Measurements from ENCODE around the gene FRMD4A.

- TF ChIP-seq CTCF (conservative IDR thresholded peaks at IDR 0.05 in 1 of 2, IDR thresholded peaks at IDR 0.05 in 1 of 2; ENCODE audit: extremely low read depth in 1 of 2, insufficient read depth in 1 of 2, low read depth in 1 of 2, low read length in 2 of 2), result no peak
- no peak for TF ChIP-seq EZH2 (IDR thresholded peaks at IDR 0.05; ENCODE audit: borderline replicate concordance, low read length)
Observed at GRCh38 chr10:13683017-13683416, 647.7 kb downstream of the FRMD4A start.
